ENCODE measurements around the gene NINJ2.

Gene NINJ2

GRCh38 chr12:674272-674781 is 11.1 kb upstream of the NINJ2 start:
- no peak for DNase-seq

DNA sequence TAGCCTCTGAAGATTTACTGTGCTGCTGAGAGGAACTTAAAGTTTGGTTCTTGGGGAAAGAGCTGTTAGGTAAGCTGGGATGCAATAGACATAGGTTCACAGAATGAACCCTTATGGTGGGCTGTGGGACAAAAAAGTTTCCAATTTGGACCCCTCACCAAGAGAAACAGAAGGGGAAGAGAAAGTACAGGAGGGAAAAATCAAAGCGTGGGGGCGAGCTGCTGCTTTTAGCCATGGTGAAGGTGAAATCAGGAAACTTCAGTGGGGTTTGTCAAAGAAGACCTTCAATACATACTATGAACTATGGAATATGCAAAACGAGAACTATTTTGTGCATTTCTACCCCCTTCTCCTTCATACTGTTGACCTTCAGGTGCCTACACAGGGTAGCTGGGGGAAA is 10.6 kb upstream of the NINJ2 start:
- no peak for DNase-seq

GRCh38 chr12:669576-669945 is 6.3 kb upstream of the NINJ2 start:
- no peak for DNase-seq

DNA sequence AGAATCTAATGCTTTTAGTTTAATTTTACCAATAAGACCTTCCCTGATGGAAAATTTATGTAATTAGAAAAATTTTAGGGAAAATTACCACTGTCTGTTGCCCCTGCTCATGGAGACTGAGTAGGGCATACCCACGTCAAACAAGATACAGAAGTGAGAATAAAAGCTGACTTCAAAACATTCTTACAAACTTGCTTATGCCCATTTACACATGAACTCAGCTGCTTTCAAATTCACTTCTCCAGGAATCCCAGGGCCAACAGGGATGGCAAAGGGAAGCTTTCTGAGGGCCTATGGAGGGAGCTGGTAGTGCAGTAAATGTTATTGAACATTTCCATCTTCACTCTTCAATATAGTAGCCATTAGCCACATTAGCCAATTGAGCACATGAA is 4.8 kb upstream of the NINJ2 start:
- DNase-seq: no peak

DNA sequence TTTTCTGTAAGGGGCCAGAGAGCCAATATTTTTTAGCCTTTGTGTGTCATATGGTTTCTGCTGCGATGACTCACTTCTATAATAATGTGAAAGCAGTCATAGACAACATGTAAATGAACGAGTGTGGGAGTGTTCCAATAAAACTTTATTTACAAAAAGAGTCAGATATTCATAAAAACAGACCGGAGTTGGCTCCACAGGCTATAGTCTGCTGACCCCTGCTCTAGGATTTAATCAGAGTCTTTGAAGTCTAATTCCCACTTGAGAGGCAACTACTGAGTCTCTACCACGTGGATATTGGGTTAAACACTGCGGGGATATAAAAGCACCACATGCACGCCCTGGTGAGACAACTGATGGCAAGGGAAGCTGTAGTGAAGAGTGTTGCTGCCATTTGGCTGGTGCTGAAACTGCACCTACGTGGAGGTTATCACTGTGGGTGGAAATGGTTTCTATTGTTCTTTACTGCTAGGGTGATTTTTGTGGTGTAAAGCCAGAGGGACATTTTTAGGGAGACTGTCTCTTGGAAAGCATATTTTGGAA is 3.6 kb upstream of the NINJ2 start:
- no peak for DNase-seq

DNA sequence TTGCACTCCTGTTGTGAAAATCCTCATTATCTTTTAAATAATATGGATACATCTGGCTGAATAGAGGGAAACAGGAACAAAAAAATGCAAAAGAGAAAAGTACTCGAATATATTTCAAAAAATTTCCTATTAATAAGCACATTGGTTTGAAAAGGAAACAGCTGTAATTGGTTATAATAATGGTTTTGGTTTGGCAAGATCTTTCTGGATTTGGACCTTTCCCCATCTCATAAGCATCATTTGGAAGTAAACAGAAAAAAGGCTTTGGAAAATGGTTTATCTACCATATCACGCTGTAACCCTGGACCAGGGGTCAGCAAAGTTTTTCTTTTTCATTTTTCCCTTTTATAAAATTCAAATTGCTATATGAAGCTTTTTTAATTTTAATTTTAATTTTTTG is 2.8 kb upstream of the NINJ2 start:
- DNase-seq: no peak

DNA sequence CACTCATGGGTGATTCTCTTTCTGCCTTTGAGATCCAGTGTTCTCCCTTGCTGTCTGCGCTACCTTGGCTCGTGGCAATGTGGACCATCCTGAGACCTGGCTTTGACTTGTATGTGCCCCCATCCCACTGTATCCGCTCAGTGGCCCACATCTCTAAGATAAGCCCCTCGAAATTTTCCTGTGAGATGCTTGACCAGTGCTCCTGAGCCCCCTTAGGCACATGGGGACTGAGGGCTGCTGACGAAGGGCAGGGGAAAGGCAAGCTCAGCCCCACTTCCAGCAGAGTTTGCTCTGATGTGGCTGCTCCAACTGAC is 1.5 kb upstream of the NINJ2 start:
- DNase-seq: no peak

DNA sequence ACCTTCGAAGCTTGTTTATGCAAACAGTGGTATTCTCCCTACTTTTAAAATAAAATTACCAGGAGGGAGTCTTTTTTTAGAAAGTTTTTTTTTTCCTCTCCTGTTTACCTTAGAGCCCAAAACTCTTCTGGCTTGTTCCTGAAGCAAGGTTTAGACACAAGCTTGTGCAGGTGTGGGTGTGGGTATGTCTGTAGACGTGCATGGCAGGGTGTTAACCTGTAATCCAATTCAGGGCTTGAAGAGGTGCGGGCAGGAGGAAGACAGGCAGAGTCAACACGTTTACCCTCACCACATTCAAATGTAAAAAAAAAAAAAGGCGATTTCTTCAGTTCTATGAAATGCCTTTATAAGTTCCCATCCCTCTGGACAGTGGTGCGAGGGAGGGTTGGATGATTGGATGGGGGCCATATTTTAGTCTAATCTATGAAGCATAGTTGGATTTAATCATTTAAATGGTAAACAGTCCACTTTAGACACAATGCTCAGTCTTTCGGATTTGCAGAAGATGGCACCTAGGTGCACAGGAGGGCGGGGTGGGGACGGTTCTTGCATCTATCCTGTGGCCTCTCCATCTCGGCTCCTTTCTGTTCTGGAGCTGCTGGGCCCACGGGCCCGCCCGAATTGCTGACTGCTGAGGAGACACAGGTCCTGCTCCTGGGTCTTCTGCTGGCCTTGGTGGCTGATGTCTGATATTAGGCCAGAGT is 982 bp upstream of the NINJ2 start:
- DNase-seq: no peak

- peak in 3 of 58 donors; percentile 26 to 63 (median 53) for DNase-seq
Observed at GRCh38 chr12:662566-663292, 516 bp downstream of the NINJ2 start.

- DNase-seq: peak in 15 of 58 donors; percentile 9 to 70 (median 26)
Observed at GRCh38 chr12:661720-662486, 1.3 kb downstream of the NINJ2 start.

- DNase-seq: no peak
Observed at GRCh38 chr12:659090-659683, 4.1 kb downstream of the NINJ2 start.

GRCh38 chr12:650983-651382 is 12.3 kb downstream of the NINJ2 start:
- no peak for DNase-seq

DNA sequence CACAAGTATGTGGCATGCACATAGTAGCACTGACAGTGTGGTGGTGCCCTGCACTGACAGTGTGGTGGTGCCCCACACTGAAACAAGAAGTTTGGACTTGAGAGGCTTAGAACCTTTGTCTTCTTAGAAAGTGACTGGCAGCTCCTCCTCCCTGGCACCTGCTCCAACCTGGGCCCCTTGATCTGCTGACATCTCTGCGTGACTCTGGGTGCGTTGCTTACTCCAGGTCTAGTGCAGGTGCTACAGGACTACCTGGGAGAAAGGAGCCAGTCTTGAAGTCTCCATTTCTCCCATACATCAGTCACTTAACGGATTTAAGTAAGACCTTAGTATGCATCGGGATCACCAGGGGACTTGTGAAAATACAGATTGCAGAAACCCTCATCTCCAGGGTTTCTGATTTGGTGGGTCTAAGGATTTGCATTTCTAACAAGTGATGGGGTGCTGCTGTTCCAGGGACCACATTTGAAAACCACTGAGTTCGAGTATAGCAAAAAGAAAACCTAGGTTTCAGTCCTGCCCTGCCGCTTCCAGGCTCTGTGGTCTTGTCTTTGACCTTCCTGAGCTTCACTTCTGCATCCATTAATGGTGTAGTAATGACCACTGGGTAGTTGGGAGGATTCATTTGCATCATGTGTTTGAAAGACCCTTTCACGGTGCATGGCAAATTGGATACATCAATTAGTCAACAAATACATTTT is 15.7 kb downstream of the NINJ2 start:
- no peak for DNase-seq

GRCh38 chr12:646442-647384 is 16.5 kb downstream of the NINJ2 start:
- DNase-seq: peak in 1 of 58 donors; percentile 17

GRCh38 chr12:645563-646071 is 17.6 kb downstream of the NINJ2 start:
- peak in 19 of 58 donors; percentile 11 to 72 (median 33) for DNase-seq

- peak in 5 of 58 donors; percentile 14 to 39 (median 20) for DNase-seq
Observed at GRCh38 chr12:644818-645552, 18.3 kb downstream of the NINJ2 start.

- DNase-seq: no peak
Observed at GRCh38 chr12:644303-644639, 19.0 kb downstream of the NINJ2 start.

DNA sequence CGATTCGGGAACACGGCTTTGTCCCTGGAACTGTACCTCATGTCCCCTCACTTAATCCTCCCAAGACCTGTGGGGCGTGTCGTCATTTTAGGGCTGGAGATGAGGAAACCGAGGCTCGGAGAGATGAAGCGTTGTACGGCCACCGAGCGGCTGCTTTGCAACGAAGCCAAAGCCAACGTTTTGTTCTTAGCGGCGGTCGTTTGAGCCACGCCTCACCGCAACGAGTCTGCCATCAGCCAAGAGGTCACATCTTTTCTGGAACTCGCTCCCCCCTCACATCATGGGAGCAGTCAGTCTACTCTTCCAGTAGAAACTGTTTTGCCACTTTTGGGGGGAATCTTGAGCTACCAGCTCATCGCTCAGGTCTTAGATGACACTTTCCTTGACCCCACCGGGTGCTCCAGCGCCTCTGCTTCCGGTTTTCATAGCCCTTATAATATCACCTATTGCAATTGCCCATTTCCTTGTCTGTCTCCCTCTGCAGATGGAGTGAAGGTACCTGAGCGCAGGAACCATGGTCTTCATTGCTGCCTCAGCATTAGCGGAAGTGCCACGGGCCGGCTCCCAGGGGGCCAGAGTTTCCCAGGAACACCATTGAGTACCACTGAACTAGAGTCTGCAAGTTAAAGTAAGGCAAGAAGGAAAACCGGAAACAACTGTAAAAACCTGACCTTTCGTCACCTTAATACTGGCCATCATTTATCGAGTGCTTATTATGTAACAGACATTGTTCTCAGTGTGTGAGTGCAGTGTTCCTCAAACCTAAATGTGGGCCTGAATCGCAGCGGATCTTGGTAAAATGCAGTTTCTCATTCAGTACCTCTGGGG is 19.6 kb downstream of the NINJ2 start:
- DNase-seq: no peak

Measured in anterior cingulate cortex (tissue), 58 donors.